Measurements from ENCODE around the gene FLT3LG.
A peak's percentile ranks its signal among the peaks of the same experiment; 100 is the strongest.

Gene FLT3LG

DNA sequence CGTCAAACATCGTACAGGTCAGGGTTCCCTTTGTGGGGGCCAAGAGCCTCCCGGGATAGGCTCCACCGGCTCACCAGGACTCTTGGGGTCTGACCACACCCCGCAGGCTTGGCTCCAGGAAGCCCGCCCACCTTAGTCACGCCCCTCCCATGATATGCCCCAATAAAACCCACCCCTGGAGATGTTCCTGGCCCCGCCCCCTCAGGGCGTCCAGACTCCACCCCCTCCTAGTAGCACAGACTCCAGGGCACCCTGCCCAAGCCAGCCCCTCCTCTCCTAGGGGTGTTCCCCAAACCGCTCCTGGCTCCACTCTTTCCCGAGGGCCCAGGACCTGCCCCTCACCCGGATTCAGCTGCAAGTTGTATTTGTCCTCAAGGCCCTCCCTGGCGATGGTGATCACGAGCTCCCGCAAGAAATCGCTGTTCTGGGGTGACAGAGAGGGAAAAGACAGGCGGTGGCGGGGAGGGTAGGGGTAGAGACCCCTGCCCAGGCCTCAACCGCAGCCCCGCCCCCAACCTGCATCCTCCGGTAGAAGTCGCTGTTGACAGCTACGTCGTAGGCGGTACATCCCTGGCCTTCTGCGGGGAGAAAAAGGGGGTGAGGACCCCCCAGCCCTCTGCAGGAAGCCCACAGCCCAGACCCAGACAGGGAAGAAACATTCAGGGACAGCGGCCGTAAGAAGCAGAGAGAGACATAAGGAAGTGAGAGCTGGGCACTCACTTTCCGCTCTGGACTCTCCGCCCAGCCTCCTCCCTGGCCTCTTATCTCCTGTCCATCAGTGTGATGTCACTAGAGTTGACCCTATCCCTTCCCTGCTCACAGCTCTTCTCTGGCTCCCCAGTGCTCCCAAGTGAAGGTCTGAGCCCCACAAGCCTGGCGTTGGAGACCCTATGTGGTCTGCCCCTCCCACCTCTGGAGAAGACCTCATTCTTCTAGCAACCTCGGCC is 26.3 kb upstream of the FLT3LG start:
- H3K4me3 ChIP-seq (ENCODE audit: low read length): no peak overlapping the region
- TF ChIP-seq, protein P1, sequence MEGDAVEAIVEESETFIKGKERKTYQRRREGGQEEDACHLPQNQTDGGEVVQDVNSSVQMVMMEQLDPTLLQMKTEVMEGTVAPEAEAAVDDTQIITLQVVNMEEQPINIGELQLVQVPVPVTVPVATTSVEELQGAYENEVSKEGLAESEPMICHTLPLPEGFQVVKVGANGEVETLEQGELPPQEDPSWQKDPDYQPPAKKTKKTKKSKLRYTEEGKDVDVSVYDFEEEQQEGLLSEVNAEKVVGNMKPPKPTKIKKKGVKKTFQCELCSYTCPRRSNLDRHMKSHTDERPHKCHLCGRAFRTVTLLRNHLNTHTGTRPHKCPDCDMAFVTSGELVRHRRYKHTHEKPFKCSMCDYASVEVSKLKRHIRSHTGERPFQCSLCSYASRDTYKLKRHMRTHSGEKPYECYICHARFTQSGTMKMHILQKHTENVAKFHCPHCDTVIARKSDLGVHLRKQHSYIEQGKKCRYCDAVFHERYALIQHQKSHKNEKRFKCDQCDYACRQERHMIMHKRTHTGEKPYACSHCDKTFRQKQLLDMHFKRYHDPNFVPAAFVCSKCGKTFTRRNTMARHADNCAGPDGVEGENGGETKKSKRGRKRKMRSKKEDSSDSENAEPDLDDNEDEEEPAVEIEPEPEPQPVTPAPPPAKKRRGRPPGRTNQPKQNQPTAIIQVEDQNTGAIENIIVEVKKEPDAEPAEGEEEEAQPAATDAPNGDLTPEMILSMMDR (conservative IDR thresholded peaks at IDR 0.05; ENCODE audit: low read length): no peak
- DNase-seq (ENCODE audit: low read depth): no peak

DNA sequence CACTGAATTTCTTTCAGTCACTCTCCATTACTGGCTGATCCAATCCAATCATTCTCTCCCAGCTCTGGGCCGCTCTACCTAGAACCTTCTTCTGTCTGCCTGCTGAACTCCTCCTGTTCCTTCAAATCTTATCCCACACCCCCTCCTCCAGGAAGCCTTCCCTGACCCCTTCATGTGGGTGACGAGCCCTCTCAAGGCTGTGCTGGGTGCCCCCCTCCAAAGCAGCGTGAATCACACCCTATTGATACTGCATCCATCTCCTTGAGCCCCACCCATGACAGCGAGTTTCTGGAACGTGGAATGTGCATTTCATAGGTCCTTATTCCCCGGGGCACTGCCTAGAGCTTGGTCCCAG is 25.6 kb upstream of the FLT3LG start:
- TF ChIP-seq, protein P1 (conservative IDR thresholded peaks at IDR 0.05; ENCODE audit: low read length): no peak
- no peak for DNase-seq (ENCODE audit: low read depth)

DNA sequence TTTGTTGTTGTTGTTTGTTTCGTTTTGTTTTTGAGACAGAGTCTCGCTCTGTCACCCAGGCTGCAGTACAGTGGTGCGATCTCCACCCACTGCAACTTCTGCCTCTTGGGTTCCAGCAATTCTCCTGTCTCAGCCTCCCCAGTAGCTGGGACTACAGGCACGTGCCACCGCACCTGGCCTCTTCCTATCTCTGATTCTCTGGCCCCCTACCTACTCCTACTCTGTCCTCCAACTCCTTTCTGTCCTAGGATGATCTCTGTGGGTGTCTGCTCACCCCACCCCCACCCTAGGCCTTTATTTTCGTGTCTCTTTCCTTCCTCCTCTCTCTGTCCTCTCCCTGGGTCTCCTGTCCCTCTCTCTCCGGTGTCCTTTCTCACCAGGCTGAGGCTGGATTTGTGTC is 23.6 kb upstream of the FLT3LG start:
- TF ChIP-seq, protein P1 (conservative IDR thresholded peaks at IDR 0.05; ENCODE audit: low read length): no peak
- DNase-seq (ENCODE audit: low read depth): no peak
- H3K4me3 ChIP-seq (ENCODE audit: low read length): peak overlapping the region; percentile 47

More for the DNA sequence above, 25.6 kb upstream of the FLT3LG start:
- H3K4me3 ChIP-seq (ENCODE audit: low read length): no peak overlapping the region

DNA sequence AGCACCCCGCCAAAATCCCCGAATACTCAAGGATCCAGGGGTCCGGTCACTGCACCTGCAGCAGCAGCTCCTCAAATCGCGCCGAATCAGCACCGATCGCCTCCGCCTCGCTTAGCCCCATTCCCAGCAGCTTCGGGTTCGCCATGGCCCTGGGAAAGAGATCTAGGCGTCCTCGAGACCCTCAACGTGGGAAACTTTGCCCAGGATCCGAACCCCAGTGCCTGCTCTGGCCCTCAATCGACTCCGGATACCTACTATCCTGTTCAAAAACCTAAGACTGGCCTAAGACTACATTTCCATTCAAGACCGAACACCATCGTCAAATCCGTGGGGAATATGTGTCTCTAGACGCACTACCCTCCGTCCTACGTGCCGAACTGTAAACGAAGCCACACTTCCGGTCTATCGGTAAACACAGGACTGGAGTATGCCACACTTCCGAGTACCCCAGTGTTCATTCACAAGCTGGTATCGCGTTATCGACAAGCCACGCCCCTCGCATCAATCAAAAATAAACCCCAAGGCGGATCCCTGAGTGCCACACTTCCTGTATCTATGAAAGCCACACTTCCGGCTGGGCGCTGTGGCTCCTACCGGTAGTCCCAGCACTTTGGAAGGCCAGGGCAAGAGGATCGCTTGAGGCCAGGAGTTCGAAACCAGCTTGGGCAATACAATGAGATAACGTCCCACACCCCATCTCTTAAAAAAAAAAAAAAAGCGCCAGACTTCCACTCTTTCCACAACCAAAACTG is 22.4 kb upstream of the FLT3LG start, which contains the start of gene PIH1D1:
Gene PIH1D1, minus strand, starts transcription at position 385 of the 752 bp plus-strand sequence. Its CDS starts 240 bp downstream, at position 145.
- peak; percentile 99 for DNase-seq (ENCODE audit: low read depth)

DNA sequence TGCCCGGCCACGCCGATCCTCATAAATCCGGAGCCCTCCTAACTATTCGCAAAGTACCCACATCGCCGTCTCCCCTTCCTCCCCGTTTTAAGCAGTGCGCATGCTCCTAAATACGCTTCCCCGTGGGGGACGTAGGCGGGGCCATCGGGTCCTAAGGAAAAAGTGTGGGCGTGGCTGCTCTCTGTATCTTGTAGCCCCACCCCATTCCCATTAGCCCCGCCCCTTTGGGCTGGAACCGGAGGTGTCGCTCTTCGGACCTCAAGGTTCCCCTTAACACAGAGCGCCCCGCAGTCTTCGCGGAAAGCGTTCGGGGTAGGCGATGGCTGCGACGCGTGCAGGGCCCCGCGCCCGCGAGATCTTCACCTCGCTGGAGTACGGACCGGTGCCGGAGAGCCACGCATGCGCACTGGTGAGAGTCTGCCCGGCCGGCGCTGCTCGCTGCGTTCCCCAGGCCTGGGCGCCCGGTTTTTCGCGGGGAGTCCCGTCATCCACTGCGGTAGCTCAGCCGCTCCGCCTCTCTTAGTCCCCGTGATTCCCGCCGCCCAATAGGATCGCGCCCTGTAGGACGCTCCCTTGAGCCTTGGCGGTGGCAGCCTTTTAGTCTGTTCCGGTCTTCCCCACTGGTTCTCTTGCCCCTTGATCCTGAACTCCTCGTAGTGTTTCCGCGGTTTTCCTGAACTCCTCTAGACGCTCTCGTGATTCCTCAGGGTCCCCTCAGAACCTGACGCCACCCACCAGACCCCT is 20.8 kb upstream of the FLT3LG start, which contains the start of gene ALDH16A1:
Gene ALDH16A1, plus strand, starts transcription at position 213 of the 744 bp plus-strand sequence. Its CDS starts 107 bp downstream, at position 320.
- DNase-seq (ENCODE audit: low read depth): peak; percentile 97
- TF ChIP-seq, protein P1 (conservative IDR thresholded peaks at IDR 0.05; ENCODE audit: low read length): no peak
- H3K4me3 ChIP-seq (ENCODE audit: low read length): peak within 1 kb of the TSS; percentile 84

More for the DNA sequence above, 22.4 kb upstream of the FLT3LG start, which contains the start of gene PIH1D1:
- TF ChIP-seq, protein P1 (conservative IDR thresholded peaks at IDR 0.05; ENCODE audit: low read length): peak; percentile 40
- H3K4me3 ChIP-seq (ENCODE audit: low read length): peak within 1 kb of the TSS; percentile 98

DNA sequence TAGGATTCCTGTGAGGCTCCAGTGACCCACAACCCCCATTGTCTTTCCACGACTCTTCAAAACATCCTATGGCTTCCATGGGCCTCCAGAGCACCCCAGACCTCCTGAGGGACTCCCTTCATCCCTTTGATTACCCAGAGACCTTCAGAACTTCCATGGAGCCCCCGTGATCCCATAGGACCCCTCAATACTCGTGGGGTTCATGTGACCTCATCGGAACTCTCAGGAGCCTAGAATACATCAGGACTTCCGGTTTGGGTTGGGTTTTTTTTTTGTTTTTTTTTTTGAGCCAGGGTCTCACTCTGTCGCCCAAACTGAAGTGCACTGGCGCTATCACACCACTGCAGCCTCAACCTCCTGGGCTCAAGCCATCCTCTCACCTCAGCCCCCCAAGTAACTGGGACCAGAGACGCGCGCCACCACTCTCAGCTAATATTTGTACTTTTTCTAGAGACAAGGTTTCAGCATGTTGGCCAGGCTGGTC is 20.2 kb upstream of the FLT3LG start:
- H3K4me3 ChIP-seq (ENCODE audit: low read length): peak overlapping the region; percentile 84
- DNase-seq (ENCODE audit: low read depth): no peak
- TF ChIP-seq, protein P1 (conservative IDR thresholded peaks at IDR 0.05; ENCODE audit: low read length): no peak
